ENCODE data around the gene ATAD3A.
"Not testable (repeated sequence)": the region's sequence is repeated elsewhere in the genome, so short reads cannot be mapped to it uniquely, and the experiment has no call there.

The ATAD3A gene

DNA sequence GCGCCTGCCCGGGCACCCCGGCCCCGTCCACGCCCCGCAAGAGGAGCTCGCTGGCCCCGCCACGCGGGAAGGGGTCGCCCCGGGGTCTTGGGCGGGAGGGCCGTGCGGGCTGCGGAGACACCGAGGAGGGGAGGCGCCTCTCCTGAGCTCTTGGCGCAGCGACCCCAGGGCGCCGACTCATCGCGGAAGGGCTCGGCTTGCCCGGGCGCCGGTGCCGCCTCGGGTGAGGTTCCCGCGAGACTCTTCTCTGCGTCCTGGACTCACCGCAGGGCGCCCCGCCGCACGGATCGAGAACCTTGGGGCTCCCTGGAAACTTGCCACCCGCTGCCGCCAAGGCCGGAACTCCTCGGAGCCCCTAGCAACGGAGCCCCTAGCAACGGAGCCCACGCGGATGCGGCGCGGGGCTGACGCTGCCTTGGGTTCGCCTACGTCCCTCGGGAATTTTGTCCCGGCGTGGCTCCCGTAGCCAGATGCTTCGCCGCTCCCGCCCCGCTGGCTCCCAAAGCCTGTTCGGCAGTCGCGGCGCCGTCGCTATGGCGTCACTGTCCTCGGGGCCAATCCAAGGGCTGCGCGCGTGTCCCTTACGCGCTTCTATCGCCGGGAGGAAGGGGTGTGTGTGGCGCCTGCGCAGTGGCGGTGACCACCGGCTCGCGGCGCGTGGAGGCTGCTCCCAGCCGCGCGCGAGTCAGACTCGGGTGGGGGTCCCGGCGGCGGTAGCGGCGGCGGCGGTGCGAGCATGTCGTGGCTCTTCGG, at the start of gene ATAD3A:
ATAD3A (plus strand) TSS at position 630 of the 753 bp plus-strand sequence; CDS start at position 737, 107 bp downstream.
- no peaks in the 10 kb centered on the region for H3K4me1 ChIP-seq (ENCODE audit: control insufficient read depth, insufficient read depth, low read length, unreplicated experiment)
- peak within 1 kb of the TSS; percentile 82 for H2AFZ ChIP-seq (ENCODE audit: low read length, unreplicated experiment)
- peaks cover 25% of the 10 kb centered on the region for H3K79me2 ChIP-seq (ENCODE audit: control insufficient read depth, insufficient read depth, low read length, unreplicated experiment)
- no peaks in the 10 kb centered on the region for H3K27me3 ChIP-seq (ENCODE audit: insufficient read depth, low read length)
- peaks cover 3% of the 10 kb centered on the region; the same call in 1 of the 2 replicates for H3K36me3 ChIP-seq (ENCODE audit: insufficient read depth, low read length)
- H3K27ac ChIP-seq (ENCODE audit: low read depth, low read length) = peak within 1 kb of the TSS; percentile 86
- peak within 1 kb of the TSS; percentile 90 for H3K4me3 ChIP-seq (ENCODE audit: low read depth, low read length)

- Histone ChIP-seq H2AFZ (ENCODE audit: low read length, unreplicated experiment) (no peak overlapping the region), H3K27ac (ENCODE audit: low read depth, low read length) (no peak overlapping the region), H3K27me3 (ENCODE audit: insufficient read depth, low read length) (no peaks in the 10 kb centered on the region), H3K36me3 (ENCODE audit: insufficient read depth, low read length) (no peaks in the 10 kb centered on the region), H3K4me3 (ENCODE audit: low read depth, low read length) (no peak overlapping the region), H3K4me1 (ENCODE audit: control insufficient read depth, insufficient read depth, low read length, unreplicated experiment) (no peaks in the 10 kb centered on the region), H3K79me2 (ENCODE audit: control insufficient read depth, insufficient read depth, low read length, unreplicated experiment) (no peaks in the 10 kb centered on the region)
These were observed 49.5 kb upstream of the ATAD3A start for GRCh38 chr1:1462318-1462966.

GRCh38 chr1:1463312-1463711, 48.6 kb upstream of the ATAD3A start:
- Histone ChIP-seq H3K79me2 (ENCODE audit: control insufficient read depth, insufficient read depth, low read length, unreplicated experiment) (no peaks in the 10 kb centered on the region), H3K4me3 (ENCODE audit: low read depth, low read length) (no peak overlapping the region), H3K36me3 (ENCODE audit: insufficient read depth, low read length) (no peaks in the 10 kb centered on the region), H3K27ac (ENCODE audit: low read depth, low read length) (no peak overlapping the region), H3K27me3 (ENCODE audit: insufficient read depth, low read length) (no peaks in the 10 kb centered on the region), H3K4me1 (ENCODE audit: control insufficient read depth, insufficient read depth, low read length, unreplicated experiment) (no peaks in the 10 kb centered on the region), H2AFZ (ENCODE audit: low read length, unreplicated experiment) (no peak overlapping the region)

- peaks cover 10% of the 10 kb centered on the region for H3K79me2 ChIP-seq (ENCODE audit: control insufficient read depth, insufficient read depth, low read length, unreplicated experiment)
These were observed 43.6 kb upstream of the ATAD3A start for GRCh38 chr1:1468196-1468985.

GRCh38 chr1:1470626-1471388, 41.2 kb upstream of the ATAD3A start:
- Histone ChIP-seq H3K79me2 (ENCODE audit: control insufficient read depth, insufficient read depth, low read length, unreplicated experiment) (peaks cover 29% of the 10 kb centered on the region), H3K27ac (ENCODE audit: low read depth, low read length) (peak overlapping the region; percentile 29; the same call in 1 of the 2 replicates)

More at GRCh38 chr1:1468196-1468985, 43.6 kb upstream of the ATAD3A start:
- H3K4me1 ChIP-seq (ENCODE audit: control insufficient read depth, insufficient read depth, low read length, unreplicated experiment); H3K27me3 ChIP-seq (ENCODE audit: insufficient read depth, low read length); H3K36me3 ChIP-seq (ENCODE audit: insufficient read depth, low read length); H3K4me3 ChIP-seq (ENCODE audit: low read depth, low read length); H2AFZ ChIP-seq (ENCODE audit: low read length, unreplicated experiment); H3K27ac ChIP-seq (ENCODE audit: low read depth, low read length): not testable (repeated sequence)

GRCh38 chr1:1471389-1472052, 40.4 kb upstream of the ATAD3A start, which contains the start of gene ATAD3B:
TSS of gene ATAD3B (plus strand) at chr1:1471765. CDS start at chr1:1471885, 120 bp downstream.
- peak within 1 kb of the TSS; percentile 77 for H2AFZ ChIP-seq (ENCODE audit: low read length, unreplicated experiment)
- no peaks in the 10 kb centered on the region for H3K27me3 ChIP-seq (ENCODE audit: insufficient read depth, low read length)
- H3K27ac ChIP-seq (ENCODE audit: low read depth, low read length) = peak within 1 kb of the TSS; percentile 72
- H3K4me3 ChIP-seq (ENCODE audit: low read depth, low read length) = peak within 1 kb of the TSS; percentile 95
- peaks cover 7% of the 10 kb centered on the region for H3K4me1 ChIP-seq (ENCODE audit: control insufficient read depth, insufficient read depth, low read length, unreplicated experiment)
- peaks cover 5% of the 10 kb centered on the region; the same call in 1 of the 2 replicates for H3K36me3 ChIP-seq (ENCODE audit: insufficient read depth, low read length)
- H3K79me2 ChIP-seq (ENCODE audit: control insufficient read depth, insufficient read depth, low read length, unreplicated experiment) = peaks cover 36% of the 10 kb centered on the region

More at GRCh38 chr1:1470626-1471388, 41.2 kb upstream of the ATAD3A start:
- H3K4me3 ChIP-seq (ENCODE audit: low read depth, low read length) = peak overlapping the region; percentile 87
- peaks cover 5% of the 10 kb centered on the region; the same call in 1 of the 2 replicates for H3K36me3 ChIP-seq (ENCODE audit: insufficient read depth, low read length)
- H3K27me3 ChIP-seq (ENCODE audit: insufficient read depth, low read length) = no peaks in the 10 kb centered on the region
- peaks cover 7% of the 10 kb centered on the region for H3K4me1 ChIP-seq (ENCODE audit: control insufficient read depth, insufficient read depth, low read length, unreplicated experiment)
- H2AFZ ChIP-seq (ENCODE audit: low read length, unreplicated experiment) = peak overlapping the region; percentile 77

DNA sequence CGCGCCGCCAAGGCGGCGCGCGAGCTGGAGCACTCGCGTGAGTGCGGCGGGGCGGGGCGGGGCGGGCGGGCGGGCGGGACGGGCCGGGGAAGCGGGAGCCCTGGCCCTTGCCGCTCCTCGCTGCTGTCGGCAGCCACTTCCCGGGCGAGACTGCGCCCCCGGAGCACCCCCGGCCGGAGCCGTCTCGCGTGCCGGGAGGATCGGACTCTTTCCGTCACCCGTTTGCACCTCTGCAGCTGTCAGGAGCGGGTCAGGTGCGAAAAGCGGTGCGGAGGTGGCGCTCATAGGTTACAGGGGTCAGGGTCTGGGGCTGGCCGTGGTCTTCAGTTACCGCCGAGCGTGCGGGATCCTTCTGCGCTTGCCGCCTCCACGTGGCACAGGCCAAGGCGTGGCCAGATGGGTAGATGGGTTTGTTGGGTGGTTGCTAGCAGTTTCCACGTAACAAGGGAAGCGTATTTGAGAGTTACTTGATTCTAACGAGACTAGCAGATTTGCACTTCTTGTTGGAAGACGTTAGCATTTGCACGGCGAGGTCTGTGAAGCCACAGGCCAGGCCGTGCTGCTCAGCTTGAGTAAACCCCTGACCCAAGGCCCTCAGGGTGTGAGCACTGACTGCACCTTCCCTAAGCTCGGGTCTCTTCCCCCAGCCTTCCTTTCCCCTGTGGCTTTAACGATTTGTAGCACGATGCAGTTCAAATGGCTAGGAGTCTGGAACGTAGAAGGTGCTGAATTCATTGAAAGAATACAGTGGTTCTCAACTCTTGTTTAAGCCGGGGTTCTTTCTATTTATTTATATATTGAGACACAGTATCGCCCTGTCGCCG, 39.7 kb upstream of the ATAD3A start:
- H3K79me2 ChIP-seq (ENCODE audit: control insufficient read depth, insufficient read depth, low read length, unreplicated experiment) = peaks cover 43% of the 10 kb centered on the region
- H3K4me3 ChIP-seq (ENCODE audit: low read depth, low read length) = peak overlapping the region; percentile 95
- not testable (repeated sequence) for H2AFZ ChIP-seq (ENCODE audit: low read length, unreplicated experiment); H3K4me1 ChIP-seq (ENCODE audit: control insufficient read depth, insufficient read depth, low read length, unreplicated experiment); H3K36me3 ChIP-seq (ENCODE audit: insufficient read depth, low read length); H3K27me3 ChIP-seq (ENCODE audit: insufficient read depth, low read length)
- H3K27ac ChIP-seq (ENCODE audit: low read depth, low read length) = peak overlapping the region; percentile 72

GRCh38 chr1:1476011-1476410, 36.0 kb upstream of the ATAD3A start:
- H3K4me1 ChIP-seq (ENCODE audit: control insufficient read depth, insufficient read depth, low read length, unreplicated experiment); H3K4me3 ChIP-seq (ENCODE audit: low read depth, low read length); H3K27ac ChIP-seq (ENCODE audit: low read depth, low read length); H3K27me3 ChIP-seq (ENCODE audit: insufficient read depth, low read length); H2AFZ ChIP-seq (ENCODE audit: low read length, unreplicated experiment): not testable (repeated sequence)
- Histone ChIP-seq H3K36me3 (ENCODE audit: insufficient read depth, low read length) (peaks cover 16% of the 10 kb centered on the region; the same call in 1 of the 2 replicates), H3K79me2 (ENCODE audit: control insufficient read depth, insufficient read depth, low read length, unreplicated experiment) (peaks cover 53% of the 10 kb centered on the region)

DNA sequence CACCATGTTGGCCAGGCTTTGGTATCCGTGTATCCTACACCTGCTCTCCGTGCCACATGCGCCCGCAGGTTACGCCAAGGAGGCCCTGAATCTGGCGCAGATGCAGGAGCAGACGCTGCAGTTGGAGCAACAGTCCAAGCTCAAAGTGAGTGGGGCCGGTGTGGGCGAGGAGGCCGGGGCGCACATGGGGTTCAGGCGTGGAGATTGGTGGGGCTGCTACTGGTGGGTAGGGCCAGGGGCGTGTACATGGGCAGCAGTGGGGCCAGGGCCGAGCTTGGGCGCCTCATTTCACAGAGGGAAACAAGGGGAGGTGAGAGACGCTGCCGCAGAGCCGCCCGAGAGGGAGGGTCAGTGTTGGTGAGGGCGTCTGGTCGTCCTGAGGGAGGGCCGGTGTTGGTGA, 34.8 kb upstream of the ATAD3A start:
- Histone ChIP-seq H3K4me3 (ENCODE audit: low read depth, low read length) (no peak overlapping the region), H3K27ac (ENCODE audit: low read depth, low read length) (no peak overlapping the region), H2AFZ (ENCODE audit: low read length, unreplicated experiment) (no peak overlapping the region), H3K4me1 (ENCODE audit: control insufficient read depth, insufficient read depth, low read length, unreplicated experiment) (peaks cover 7% of the 10 kb centered on the region), H3K36me3 (ENCODE audit: insufficient read depth, low read length) (peaks cover 16% of the 10 kb centered on the region; the same call in 1 of the 2 replicates), H3K27me3 (ENCODE audit: insufficient read depth, low read length) (no peaks in the 10 kb centered on the region), H3K79me2 (ENCODE audit: control insufficient read depth, insufficient read depth, low read length, unreplicated experiment) (peaks cover 51% of the 10 kb centered on the region)

All from ACC112 (cell line).